ENCODE data around the gene STON2. TPM values are rescaled to one million over a fixed set of nuclear protein-coding genes. Genes with fewer than 3 reads are reported as not detected.

The STON2 gene
- total RNA-seq, 1 donor from 2014 or later: 66.8 TPM

DNA sequence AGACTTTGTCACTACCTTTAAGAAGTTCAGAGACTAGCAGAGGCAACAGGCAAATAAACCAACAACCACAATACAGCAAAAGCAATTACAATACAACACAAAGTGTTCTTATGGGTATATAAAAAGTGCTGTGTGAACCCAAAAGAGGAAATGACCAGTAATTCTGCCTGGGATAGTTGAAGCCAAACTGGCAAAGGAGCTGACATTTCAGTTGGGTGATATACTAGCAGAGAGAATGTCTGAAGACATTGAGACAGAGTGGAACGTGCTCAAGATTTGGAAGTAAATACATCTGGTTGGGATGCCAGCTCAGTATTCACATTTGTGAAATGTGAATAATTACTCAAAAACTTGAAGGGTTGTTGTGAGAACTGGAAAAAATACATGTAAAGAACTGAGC lies 98.8 kb downstream of the STON2 start:
- no peak overlapping the region for H3K27ac Mint-ChIP-seq (ENCODE audit: unreplicated experiment)

GRCh38 chr14:81298911-81299310 lies 101.2 kb downstream of the STON2 start:
- peak overlapping the region; percentile 30 for H3K27ac Mint-ChIP-seq (ENCODE audit: unreplicated experiment)
- peaks cover 42% of the 10 kb centered on the region for H3K4me1 Mint-ChIP-seq (ENCODE audit: unreplicated experiment)
- no peak for DNase-seq (ENCODE audit: low spot score)
- TF ChIP-seq, protein P1, sequence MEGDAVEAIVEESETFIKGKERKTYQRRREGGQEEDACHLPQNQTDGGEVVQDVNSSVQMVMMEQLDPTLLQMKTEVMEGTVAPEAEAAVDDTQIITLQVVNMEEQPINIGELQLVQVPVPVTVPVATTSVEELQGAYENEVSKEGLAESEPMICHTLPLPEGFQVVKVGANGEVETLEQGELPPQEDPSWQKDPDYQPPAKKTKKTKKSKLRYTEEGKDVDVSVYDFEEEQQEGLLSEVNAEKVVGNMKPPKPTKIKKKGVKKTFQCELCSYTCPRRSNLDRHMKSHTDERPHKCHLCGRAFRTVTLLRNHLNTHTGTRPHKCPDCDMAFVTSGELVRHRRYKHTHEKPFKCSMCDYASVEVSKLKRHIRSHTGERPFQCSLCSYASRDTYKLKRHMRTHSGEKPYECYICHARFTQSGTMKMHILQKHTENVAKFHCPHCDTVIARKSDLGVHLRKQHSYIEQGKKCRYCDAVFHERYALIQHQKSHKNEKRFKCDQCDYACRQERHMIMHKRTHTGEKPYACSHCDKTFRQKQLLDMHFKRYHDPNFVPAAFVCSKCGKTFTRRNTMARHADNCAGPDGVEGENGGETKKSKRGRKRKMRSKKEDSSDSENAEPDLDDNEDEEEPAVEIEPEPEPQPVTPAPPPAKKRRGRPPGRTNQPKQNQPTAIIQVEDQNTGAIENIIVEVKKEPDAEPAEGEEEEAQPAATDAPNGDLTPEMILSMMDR (IDR thresholded peaks at IDR 0.05; ENCODE audit: unreplicated experiment): no peak
- H3K9me3 Mint-ChIP-seq (ENCODE audit: unreplicated experiment): no peaks in the 10 kb centered on the region
- peaks cover 10% of the 10 kb centered on the region for H3K36me3 Mint-ChIP-seq (ENCODE audit: low read depth, unreplicated experiment)
- peaks cover 7% of the 10 kb centered on the region for H3K27me3 Mint-ChIP-seq (ENCODE audit: unreplicated experiment)
- no peak overlapping the region for H3K4me3 Mint-ChIP-seq (ENCODE audit: unreplicated experiment)

More for the DNA sequence above, 98.8 kb downstream of the STON2 start:
- no peak for DNase-seq (ENCODE audit: low spot score)
- no peaks in the 10 kb centered on the region for H3K9me3 Mint-ChIP-seq (ENCODE audit: unreplicated experiment)
- peaks cover 10% of the 10 kb centered on the region for H3K36me3 Mint-ChIP-seq (ENCODE audit: low read depth, unreplicated experiment)
- no peak overlapping the region for H3K4me3 Mint-ChIP-seq (ENCODE audit: unreplicated experiment)
- H3K27me3 Mint-ChIP-seq (ENCODE audit: unreplicated experiment): peaks cover 5% of the 10 kb centered on the region
- TF ChIP-seq, protein P1 (IDR thresholded peaks at IDR 0.05; ENCODE audit: unreplicated experiment): no peak
- H3K4me1 Mint-ChIP-seq (ENCODE audit: unreplicated experiment): peaks cover 48% of the 10 kb centered on the region

- Mint-ChIP-seq H3K27ac (ENCODE audit: unreplicated experiment) (peak overlapping the region; percentile 57), H3K36me3 (ENCODE audit: low read depth, unreplicated experiment) (peaks cover 16% of the 10 kb centered on the region), H3K4me1 (ENCODE audit: unreplicated experiment) (peaks cover 34% of the 10 kb centered on the region), H3K4me3 (ENCODE audit: unreplicated experiment) (no peak overlapping the region), H3K9me3 (ENCODE audit: unreplicated experiment) (no peaks in the 10 kb centered on the region), H3K27me3 (ENCODE audit: unreplicated experiment) (peaks cover 7% of the 10 kb centered on the region)
- DNase-seq (ENCODE audit: low spot score): no peak
- TF ChIP-seq, protein P1 (IDR thresholded peaks at IDR 0.05; ENCODE audit: unreplicated experiment): no peak
These were observed 102.0 kb downstream of the STON2 start for GRCh38 chr14:81298122-81298521.

DNA sequence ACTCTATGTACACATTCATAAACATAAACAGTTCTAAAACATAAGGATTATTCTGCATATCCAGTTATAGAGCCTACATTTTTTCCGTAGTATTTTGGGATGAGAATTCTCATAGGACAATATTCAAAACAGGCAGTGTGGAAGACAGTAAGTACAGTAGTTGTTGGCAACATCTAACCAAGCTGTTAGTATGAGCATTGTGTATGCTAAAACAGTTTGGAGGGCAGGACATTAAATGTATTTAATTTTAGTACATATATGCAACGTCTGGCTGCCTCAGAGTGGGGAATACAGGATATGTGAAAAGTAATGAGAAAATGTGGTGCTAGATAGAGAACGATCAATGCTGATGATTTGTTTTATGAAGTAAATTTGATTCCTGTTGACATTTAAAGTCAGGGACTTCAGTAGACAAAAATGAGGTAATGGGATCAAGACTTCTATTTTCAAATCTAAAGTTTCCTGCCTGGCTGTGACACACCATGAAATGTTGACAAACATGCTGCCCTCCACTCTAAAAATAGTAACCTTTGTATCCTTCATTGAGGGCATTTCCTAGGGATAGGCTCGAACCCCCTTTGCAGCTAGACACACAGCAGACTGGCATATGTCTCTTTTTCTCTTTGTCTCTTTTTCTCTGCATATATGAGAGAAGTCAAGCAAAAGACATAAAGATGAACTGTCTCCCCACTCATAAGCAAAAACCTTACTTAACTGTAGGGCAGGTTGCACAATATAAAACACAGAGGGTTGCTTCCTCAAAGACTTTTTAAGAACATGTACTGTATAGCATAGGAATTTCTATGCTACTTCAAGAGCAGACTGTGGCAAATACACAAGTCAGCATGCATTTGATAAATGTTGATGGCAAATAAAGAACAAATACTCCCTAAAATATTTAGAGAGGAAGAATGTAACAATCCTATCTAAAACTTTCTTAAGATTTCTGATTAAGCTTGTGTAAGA lies 103.9 kb downstream of the STON2 start:
- no peak overlapping the region for H3K27ac Mint-ChIP-seq (ENCODE audit: unreplicated experiment)
- H3K4me1 Mint-ChIP-seq (ENCODE audit: unreplicated experiment): peaks cover 26% of the 10 kb centered on the region
- peaks cover 17% of the 10 kb centered on the region for H3K36me3 Mint-ChIP-seq (ENCODE audit: low read depth, unreplicated experiment)
- no peaks in the 10 kb centered on the region for H3K9me3 Mint-ChIP-seq (ENCODE audit: unreplicated experiment)
- H3K27me3 Mint-ChIP-seq (ENCODE audit: unreplicated experiment): peaks cover 2% of the 10 kb centered on the region
- no peak overlapping the region for H3K4me3 Mint-ChIP-seq (ENCODE audit: unreplicated experiment)
- TF ChIP-seq, protein P1 (IDR thresholded peaks at IDR 0.05; ENCODE audit: unreplicated experiment): no peak
- no peak for DNase-seq (ENCODE audit: low spot score)

GRCh38 chr14:81289516-81289915 lies 110.6 kb downstream of the STON2 start:
- Mint-ChIP-seq H3K27ac (ENCODE audit: unreplicated experiment) (no peak overlapping the region), H3K36me3 (ENCODE audit: low read depth, unreplicated experiment) (peaks cover 47% of the 10 kb centered on the region), H3K4me3 (ENCODE audit: unreplicated experiment) (peak overlapping the region; percentile 23), H3K27me3 (ENCODE audit: unreplicated experiment) (no peaks in the 10 kb centered on the region), H3K9me3 (ENCODE audit: unreplicated experiment) (no peaks in the 10 kb centered on the region), H3K4me1 (ENCODE audit: unreplicated experiment) (peaks cover 6% of the 10 kb centered on the region)
- TF ChIP-seq, protein P1 (IDR thresholded peaks at IDR 0.05; ENCODE audit: unreplicated experiment): no peak
- no peak for DNase-seq (ENCODE audit: low spot score)

Measured in endothelial cell (in vitro differentiated cells).